WERI-Rb-1 (cell line): ENCODE data around the gene OSBPL7.

ENCODE experiments used
- DNase-seq: peaks from one replicate; pipeline ENCODE4 v3.0.0-alpha.2; 2020
- H3K27ac ChIP-seq: fragments of 250-450 bp; sonication (Bioruptor Pico); 2 replicates; pipeline ENCODE4 v1.5.1; 2020; ENCODE audit warnings: mild to moderate bottlenecking, moderate library complexity
- H3K27me3 ChIP-seq: fragments of 250-450 bp; sonication (Bioruptor Pico); 2 replicates; pipeline ENCODE4 v1.5.1; 2021; ENCODE audit warnings: mild to moderate bottlenecking, low read depth, moderate library complexity; ENCODE audit not compliant: insufficient read depth, severe bottlenecking
- H3K36me3 ChIP-seq: fragments of 250-450 bp; sonication (Bioruptor Pico); 2 replicates; pipeline ENCODE4 v1.5.1; 2020; ENCODE audit warnings: mild to moderate bottlenecking, moderate library complexity
- H3K4me3 ChIP-seq: 2 replicates; pipeline ENCODE4 v1.5.1; 2011; ENCODE audit warnings: low read depth, mild to moderate bottlenecking, control low read depth, low read length
- H3K9me3 ChIP-seq: fragments of 250-450 bp; sonication (Bioruptor Pico); 2 replicates; pipeline ENCODE4 v1.5.1; 2021; ENCODE audit warnings: mild to moderate bottlenecking, moderate library complexity; ENCODE audit not compliant: severe bottlenecking
- CTCF ChIP-seq: IDR thresholded peaks from 2 replicates; pipeline ENCODE4 v1.5.1; 2011; ENCODE audit warnings: low read depth, mild to moderate bottlenecking, control low read depth, inconsistent platforms, low read length

The OSBPL7 gene

GRCh38 chr17:47829870-47830269 is 8.3 kb upstream of the OSBPL7 start:
- H3K27me3 ChIP-seq, result no peaks in the 10 kb centered on the region
- H3K36me3 ChIP-seq, result peaks cover 33% of the 10 kb centered on the region
- H3K4me3 ChIP-seq, result no peak overlapping the region
- TF ChIP-seq CTCF, result no peak
- no peaks in the 10 kb centered on the region for H3K9me3 ChIP-seq
- H3K27ac ChIP-seq, result no peak overlapping the region
- no peak for DNase-seq

- H3K9me3 ChIP-seq, result no peaks in the 10 kb centered on the region
- no peak for DNase-seq
- no peaks in the 10 kb centered on the region for H3K27me3 ChIP-seq
- H3K36me3 ChIP-seq, result peaks cover 54% of the 10 kb centered on the region
- no peak for TF ChIP-seq CTCF
- H3K27ac ChIP-seq, result no peak overlapping the region
- H3K4me3 ChIP-seq, result no peak overlapping the region
Measured at GRCh38 chr17:47823519-47823918, 1.9 kb upstream of the OSBPL7 start.

DNA sequence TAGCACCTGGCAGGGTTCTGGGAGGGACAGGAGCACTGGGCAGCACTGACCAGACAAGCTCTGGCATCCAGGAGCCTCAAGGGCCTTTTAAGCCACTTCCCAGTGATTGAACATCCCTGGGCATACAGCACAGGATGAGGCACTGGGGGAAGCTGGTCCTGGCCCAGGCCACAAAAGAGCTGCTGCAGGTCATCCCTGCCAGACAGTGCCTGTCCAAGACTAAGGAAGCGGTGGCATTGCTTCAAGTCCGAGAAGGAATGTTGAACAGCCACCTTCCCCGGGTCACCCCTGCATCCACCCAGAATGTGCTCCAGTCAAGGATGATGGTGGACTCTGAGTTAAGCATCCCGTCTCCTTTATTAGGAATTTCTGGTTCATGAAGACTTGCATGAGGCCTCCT is 1.2 kb upstream of the OSBPL7 start:
- Histone ChIP-seq H3K27me3 (no peaks in the 10 kb centered on the region), H3K36me3 (peaks cover 53% of the 10 kb centered on the region), H3K9me3 (no peaks in the 10 kb centered on the region), H3K27ac (no peak overlapping the region), H3K4me3 (no peak overlapping the region)
- no peak for DNase-seq
- no peak for TF ChIP-seq CTCF

- peaks cover 50% of the 10 kb centered on the region for H3K36me3 ChIP-seq
Measured at GRCh38 chr17:47821031-47821423, 567 bp downstream of the OSBPL7 start.

DNA sequence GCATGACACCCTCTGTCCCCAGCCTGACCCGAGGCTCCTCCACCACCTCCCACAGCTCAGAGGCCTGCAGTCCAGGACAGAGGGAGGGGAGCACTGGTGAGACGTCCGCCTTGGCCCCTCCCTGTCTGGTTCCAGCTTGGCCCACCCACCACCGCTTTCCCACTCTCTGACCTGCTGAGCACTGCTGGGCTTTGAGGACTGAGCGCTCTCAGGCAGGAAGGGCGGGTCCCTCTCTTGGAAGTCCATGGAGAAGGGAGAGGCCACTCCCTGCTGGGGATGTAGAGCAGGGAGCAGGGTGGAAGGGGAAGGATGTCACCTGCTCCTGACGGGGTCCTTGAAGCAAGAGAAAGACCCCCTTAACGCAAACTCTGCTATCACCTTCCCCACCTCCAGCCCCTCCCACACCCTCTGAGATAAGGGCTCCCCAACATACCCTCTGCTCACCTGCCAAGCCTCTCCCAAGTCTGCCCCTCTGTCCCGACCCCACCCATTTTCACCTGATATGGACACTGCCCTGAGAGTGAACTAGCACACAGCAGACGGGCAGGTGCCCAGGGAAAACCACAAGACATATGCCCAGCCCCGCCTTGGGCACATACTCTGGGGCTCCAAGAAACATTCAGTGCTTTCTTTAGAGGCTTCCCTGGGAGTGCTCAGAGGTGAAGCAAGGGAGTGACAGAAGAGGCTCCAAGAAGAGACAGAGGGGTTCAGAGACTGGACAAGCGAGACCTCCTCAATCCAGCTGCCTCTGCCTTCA is 1.4 kb downstream of the OSBPL7 start:
- no peak overlapping the region for H3K27ac ChIP-seq
- TF ChIP-seq CTCF, result no peak
- no peak for DNase-seq
- H3K36me3 ChIP-seq, result peaks cover 52% of the 10 kb centered on the region
- H3K27me3 ChIP-seq, result no peaks in the 10 kb centered on the region
- H3K4me3 ChIP-seq, result no peak overlapping the region
- no peaks in the 10 kb centered on the region for H3K9me3 ChIP-seq

More at GRCh38 chr17:47821031-47821423, 567 bp downstream of the OSBPL7 start:
- Histone ChIP-seq H3K9me3 (no peaks in the 10 kb centered on the region), H3K27ac (peak overlapping the region; percentile 33), H3K4me3 (peak overlapping the region; percentile 61), H3K27me3 (no peaks in the 10 kb centered on the region)
- TF ChIP-seq CTCF, result no peak
- no peak for DNase-seq

- Histone ChIP-seq H3K27ac (no peak overlapping the region), H3K9me3 (no peaks in the 10 kb centered on the region), H3K36me3 (peaks cover 56% of the 10 kb centered on the region), H3K27me3 (no peaks in the 10 kb centered on the region), H3K4me3 (no peak overlapping the region)
- no peak for TF ChIP-seq CTCF
- no peak for DNase-seq
Measured at GRCh38 chr17:47819475-47819874, 2.1 kb downstream of the OSBPL7 start.
